Activated T-helper 1 cell treated with anti-CD3 and anti-CD28 coated beads, Interleukin-12 subunit alpha, Interleukin-12 subunit beta, Interleukin-2, Interleukin-4 antibody, amounts not matched to agents 30 ng/mL and 10 ng/mL and 1 ng/mL, durations not matched to agents 14 hours and 24 hours and 36 hours (primary cell): ENCODE measurements around the gene RUNX2. TPM values are rescaled to one million over a fixed set of nuclear protein-coding genes. Genes with fewer than 3 reads are reported as not detected.

Source experiments
- DNase-seq: peaks from one replicate; pipeline ENCODE4 v3.0.0; 2021; ENCODE audit warnings: low spot score
- H3K27ac Mint-ChIP-seq: one replicate; pipeline ENCODE4 v1.8.0; 2021; ENCODE audit warnings: mild to moderate bottlenecking, mixed read lengths
- H3K27me3 Mint-ChIP-seq: one replicate; pipeline ENCODE4 v1.8.0; 2022; ENCODE audit warnings: mild to moderate bottlenecking, moderate library complexity, mixed read lengths; ENCODE audit not compliant: insufficient read depth
- H3K36me3 Mint-ChIP-seq: one replicate; pipeline ENCODE4 v1.8.0; 2021; ENCODE audit warnings: low read depth, mixed read lengths
- H3K4me1 Mint-ChIP-seq: one replicate; pipeline ENCODE4 v1.8.0; 2021; ENCODE audit warnings: low read depth, mixed read lengths
- H3K4me3 Mint-ChIP-seq: one replicate; pipeline ENCODE4 v1.8.0; 2021; ENCODE audit warnings: mild to moderate bottlenecking, moderate library complexity, mixed read lengths
- H3K9me3 Mint-ChIP-seq: one replicate; pipeline ENCODE4 v1.8.0; 2021; ENCODE audit warnings: mixed read lengths
- intact Hi-C: fragments of 100-400 bp; cut with micrococcal nuclease; formaldehyde crosslinking; loops from one replicate; pipeline ENCODE4 v1.15.1; 2024
- total RNA-seq: library from RNA; stranded (reverse); gene quantifications from 2 replicates; pipeline ENCODE4 v1.2.3, GENCODE V29; 2022

The RUNX2 gene
- total RNA-seq, 1 donor from 2014 or later, result 12.7 TPM

DNA sequence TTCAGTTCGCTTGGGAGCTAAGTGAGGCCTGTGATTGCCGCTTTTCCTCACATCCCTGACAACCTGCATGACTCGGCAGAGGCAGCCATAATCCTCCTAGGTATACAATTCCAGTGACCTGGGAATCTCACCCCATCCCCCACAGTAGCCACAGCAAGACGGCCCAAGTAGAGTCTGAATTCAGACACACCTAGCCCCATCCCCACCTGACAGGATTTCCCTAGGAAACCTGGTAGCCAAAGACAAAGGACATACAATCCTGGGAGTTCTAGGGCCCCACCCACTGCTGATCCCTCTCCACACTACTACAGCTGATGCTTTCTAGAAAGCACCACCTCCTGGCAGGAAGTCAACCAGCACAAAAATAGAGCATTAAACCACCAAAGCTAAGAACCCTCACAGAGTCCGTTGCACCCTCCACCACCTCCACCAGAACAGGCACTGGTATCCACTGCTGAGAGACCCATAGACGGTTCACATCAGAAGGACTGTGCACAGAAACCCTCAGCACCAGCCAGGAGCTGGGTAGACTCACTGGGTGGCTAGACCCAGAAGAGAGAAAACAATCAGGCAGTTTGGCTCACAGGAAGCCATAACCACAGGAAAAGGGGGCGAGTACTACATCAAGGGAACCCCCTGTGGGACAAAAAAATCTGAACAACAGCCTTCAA, 17.9 kb upstream of the RUNX2 start:
- intact Hi-C loops, result loop anchor here (5.0 kb wide), 3 partner anchors 148 to 612 kb away; no protein-coding TSS in a partner anchor
- Mint-ChIP-seq H3K27ac (peak overlapping the region; percentile 60), H3K4me3 (peak overlapping the region; percentile 45), H3K36me3 (peaks cover 41% of the 10 kb centered on the region), H3K4me1 (peaks cover 42% of the 10 kb centered on the region), H3K9me3 (peaks cover 48% of the 10 kb centered on the region), H3K27me3 (no peaks in the 10 kb centered on the region)
- peak; percentile 19 for DNase-seq

DNA sequence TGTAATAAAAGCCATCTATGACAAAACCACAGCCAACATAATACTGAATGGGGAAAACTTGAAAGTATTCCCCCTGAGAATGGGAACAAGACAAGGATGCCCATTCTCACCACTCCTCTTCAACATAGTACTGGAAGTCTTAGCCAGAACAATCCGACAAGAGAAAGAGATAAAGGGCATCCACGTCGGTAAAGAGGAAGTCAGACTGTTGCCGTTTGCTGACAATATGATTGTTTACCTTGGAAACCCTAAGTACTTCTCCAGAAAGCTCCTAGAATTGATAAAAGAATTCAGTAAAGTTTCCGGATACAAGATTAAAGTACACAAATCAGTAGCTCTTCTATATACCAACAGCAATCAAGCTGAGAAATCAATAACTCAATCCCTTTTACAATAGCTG, 14.0 kb upstream of the RUNX2 start:
- no peak for DNase-seq
- Mint-ChIP-seq H3K27ac (no peak overlapping the region), H3K9me3 (peaks cover 33% of the 10 kb centered on the region), H3K36me3 (peaks cover 30% of the 10 kb centered on the region), H3K27me3 (no peaks in the 10 kb centered on the region), H3K4me3 (no peak overlapping the region), H3K4me1 (peaks cover 41% of the 10 kb centered on the region)
- intact Hi-C loops, result loop anchor here (5.0 kb wide), 3 partner anchors 152 to 608 kb away; no protein-coding TSS in a partner anchor

DNA sequence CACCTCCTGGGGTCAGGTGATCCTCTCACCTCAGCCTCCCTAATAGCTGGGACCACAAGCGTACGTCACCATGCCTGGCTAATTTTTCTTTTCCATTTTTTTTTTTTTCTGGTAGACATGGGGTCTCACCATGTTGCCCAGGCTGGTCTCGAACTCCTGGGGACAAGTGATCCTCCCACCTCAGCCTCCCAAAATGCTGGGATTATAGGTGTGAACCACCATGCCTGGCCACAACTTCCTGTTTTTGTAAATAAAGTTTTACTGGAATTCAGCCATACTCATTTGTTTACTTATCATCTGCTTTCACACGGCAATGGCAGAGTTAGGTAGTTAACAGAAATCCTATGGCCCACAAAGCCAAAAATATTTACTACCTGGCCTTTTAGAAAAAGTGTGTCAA, 7.8 kb upstream of the RUNX2 start:
- Mint-ChIP-seq H3K27me3 (no peaks in the 10 kb centered on the region), H3K36me3 (peaks cover 13% of the 10 kb centered on the region), H3K9me3 (peaks cover 3% of the 10 kb centered on the region), H3K4me1 (peaks cover 21% of the 10 kb centered on the region), H3K4me3 (no peak overlapping the region), H3K27ac (no peak overlapping the region)
- intact Hi-C loops, result no loop called here
- DNase-seq, result no peak

DNA sequence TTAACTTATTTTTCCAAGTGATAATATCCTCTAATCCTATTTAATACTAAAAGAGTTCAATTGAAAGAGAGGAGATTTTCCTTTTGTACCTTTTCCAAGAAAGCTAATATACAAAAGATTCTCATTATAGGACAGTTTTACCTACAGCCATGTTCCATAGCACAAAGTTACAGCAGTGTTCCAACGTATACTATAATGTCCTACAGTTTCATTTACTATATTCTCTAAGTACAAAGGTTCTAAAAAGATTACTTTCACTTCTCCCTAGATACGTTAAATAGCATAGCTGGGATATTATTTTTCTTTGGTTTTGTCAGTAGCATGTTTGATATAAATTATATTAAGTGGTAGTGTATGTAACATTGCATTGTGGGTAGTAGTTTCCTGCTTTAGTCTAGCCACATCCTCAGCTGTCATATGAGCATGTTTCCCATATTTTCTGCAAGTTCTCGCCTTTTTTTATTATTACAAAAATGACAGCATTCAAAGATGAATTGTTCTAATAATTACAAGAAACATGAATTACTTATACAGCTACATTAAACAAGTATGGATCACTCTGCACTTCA, 4.4 kb upstream of the RUNX2 start:
- intact Hi-C loops, result no loop called here
- H3K4me3 Mint-ChIP-seq, result no peak overlapping the region

DNA sequence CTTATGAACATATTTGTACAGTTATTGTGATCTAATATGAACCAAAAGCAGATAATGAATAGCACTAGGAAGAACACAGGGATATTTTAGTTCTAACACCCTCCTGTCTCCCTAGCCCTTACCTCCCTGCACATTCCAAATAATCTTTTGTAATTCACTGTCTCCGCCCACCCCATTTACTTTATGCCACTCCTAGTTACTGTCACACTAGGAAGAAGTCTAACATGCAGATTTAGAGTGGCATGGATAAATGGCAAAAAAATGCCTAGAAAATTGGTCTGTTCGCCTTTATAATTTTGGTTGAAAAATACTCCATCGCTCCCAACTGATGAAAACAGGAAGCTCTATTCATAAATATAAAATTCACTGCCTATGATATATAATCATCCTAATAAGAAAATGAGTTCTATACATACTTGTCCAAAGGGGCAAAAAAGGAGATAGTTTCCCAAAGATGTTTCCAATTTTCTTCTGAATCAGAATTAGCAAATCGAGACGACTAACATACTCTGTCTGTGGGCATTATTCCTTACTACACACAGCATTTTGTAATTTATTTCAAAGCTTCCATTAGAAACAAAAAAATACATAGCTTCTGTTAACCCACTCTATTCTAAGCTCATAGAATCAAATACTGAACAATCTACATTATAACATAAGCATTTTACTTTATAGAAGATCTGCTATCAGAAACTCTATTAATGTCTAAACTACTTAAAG, 1.3 kb upstream of the RUNX2 start:
- no peaks in the 10 kb centered on the region for H3K27me3 Mint-ChIP-seq
- H3K27ac Mint-ChIP-seq, result no peak overlapping the region

More for the DNA sequence above, 4.4 kb upstream of the RUNX2 start:
- Mint-ChIP-seq H3K4me1 (peaks cover 42% of the 10 kb centered on the region), H3K27me3 (no peaks in the 10 kb centered on the region), H3K27ac (no peak overlapping the region), H3K36me3 (peaks cover 4% of the 10 kb centered on the region), H3K9me3 (no peaks in the 10 kb centered on the region)
- no peak for DNase-seq

DNA sequence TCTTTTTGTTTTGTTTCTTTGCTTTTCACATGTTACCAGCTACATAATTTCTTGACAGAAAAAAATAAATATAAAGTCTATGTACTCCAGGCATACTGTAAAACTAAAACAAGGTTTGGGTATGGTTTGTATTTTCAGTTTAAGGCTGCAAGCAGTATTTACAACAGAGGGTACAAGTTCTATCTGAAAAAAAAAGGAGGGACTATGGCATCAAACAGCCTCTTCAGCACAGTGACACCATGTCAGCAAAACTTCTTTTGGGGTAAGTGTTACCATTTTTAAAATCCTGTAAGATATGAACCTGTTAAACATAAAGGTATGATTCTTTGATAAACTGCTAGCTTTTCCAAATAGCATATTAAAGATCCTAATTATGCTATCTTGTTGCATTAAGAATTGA, 393 bp downstream of the RUNX2 start:
- intact Hi-C loops, result no loop called here
- Mint-ChIP-seq H3K4me1 (peaks cover 37% of the 10 kb centered on the region), H3K9me3 (no peaks in the 10 kb centered on the region), H3K27ac (no peak overlapping the region), H3K27me3 (no peaks in the 10 kb centered on the region), H3K4me3 (peak overlapping the region; percentile 31), H3K36me3 (no peaks in the 10 kb centered on the region)
- no peak for DNase-seq

More for the DNA sequence above, 1.3 kb upstream of the RUNX2 start:
- Mint-ChIP-seq H3K9me3 (no peaks in the 10 kb centered on the region), H3K36me3 (peaks cover 4% of the 10 kb centered on the region), H3K4me3 (no peak overlapping the region), H3K4me1 (peaks cover 47% of the 10 kb centered on the region)
- intact Hi-C loops, result no loop called here
- no peak for DNase-seq

DNA sequence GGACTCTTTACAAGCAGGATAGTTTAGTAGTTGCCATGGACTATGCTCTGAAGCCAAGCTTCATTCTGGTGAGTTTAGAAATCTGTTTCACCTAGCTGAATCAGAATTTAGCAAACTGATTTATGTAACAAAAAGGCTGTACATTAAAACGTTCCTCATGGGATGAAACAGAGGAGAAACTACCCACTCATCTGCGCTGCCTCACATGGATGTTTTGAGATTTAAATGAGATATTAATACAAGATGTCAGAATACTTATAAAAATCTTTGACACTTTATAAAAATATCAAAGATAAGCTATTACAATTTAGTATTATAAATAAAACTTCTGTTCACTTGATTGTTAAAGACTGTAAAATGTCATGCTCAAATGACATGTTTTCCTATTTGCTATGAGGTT, 16.8 kb downstream of the RUNX2 start:
- Mint-ChIP-seq H3K4me1 (no peaks in the 10 kb centered on the region), H3K4me3 (no peak overlapping the region), H3K27me3 (no peaks in the 10 kb centered on the region), H3K36me3 (peaks cover 2% of the 10 kb centered on the region), H3K27ac (no peak overlapping the region), H3K9me3 (no peaks in the 10 kb centered on the region)
- DNase-seq, result no peak
- intact Hi-C loops, result no loop called here

DNA sequence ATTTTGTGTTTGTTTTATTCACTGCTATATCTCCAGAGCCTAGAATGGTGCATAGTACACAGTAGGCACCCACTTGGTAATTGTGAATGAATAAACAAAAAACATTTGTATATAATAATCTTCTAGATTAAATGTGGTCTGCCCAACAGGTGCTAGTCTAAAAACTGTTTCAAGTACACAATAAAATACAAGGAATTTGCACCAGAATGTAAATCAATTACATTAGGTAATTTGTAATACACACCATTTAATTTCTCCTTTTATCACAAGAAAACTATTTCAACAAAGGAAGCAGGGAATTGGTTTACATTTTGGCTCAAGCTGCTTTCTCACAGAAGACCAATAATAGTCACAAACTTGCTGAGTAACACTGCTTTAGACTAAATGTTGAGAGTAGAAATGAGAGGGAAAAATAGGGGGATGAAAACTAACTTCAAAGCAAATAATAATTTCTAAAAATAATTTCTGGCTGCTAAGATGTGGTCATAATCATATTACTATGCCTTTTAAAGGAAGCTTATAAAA, 22.1 kb downstream of the RUNX2 start:
- H3K27me3 Mint-ChIP-seq, result no peaks in the 10 kb centered on the region
- H3K4me3 Mint-ChIP-seq, result no peak overlapping the region
- no peaks in the 10 kb centered on the region for H3K9me3 Mint-ChIP-seq
- intact Hi-C loops, result no loop called here
- no peak for DNase-seq
- H3K27ac Mint-ChIP-seq, result no peak overlapping the region
- H3K4me1 Mint-ChIP-seq, result peaks cover 13% of the 10 kb centered on the region
- H3K36me3 Mint-ChIP-seq, result peaks cover 2% of the 10 kb centered on the region

DNA sequence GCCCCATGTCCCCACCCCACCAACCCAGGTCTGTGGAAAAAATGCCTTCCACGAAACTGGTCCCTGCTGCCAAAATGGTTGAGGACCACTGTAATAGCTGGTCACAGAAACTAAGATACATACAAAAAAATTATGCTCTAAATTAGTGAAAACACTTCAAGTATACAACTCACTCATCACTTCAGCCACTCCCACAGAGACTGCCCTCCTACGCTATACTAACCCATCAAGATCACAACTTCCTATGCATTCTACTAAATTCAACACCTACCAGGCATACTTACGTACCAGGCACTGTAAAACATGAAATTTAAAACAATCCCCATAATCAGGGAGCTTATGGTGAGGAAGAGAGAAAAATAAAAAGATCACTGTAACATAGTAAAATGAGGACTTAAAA, 22.9 kb downstream of the RUNX2 start:
- Mint-ChIP-seq H3K4me3 (no peak overlapping the region), H3K4me1 (peaks cover 13% of the 10 kb centered on the region), H3K36me3 (peaks cover 2% of the 10 kb centered on the region), H3K27ac (no peak overlapping the region), H3K9me3 (no peaks in the 10 kb centered on the region), H3K27me3 (no peaks in the 10 kb centered on the region)
- intact Hi-C loops, result no loop called here
- no peak for DNase-seq

DNA sequence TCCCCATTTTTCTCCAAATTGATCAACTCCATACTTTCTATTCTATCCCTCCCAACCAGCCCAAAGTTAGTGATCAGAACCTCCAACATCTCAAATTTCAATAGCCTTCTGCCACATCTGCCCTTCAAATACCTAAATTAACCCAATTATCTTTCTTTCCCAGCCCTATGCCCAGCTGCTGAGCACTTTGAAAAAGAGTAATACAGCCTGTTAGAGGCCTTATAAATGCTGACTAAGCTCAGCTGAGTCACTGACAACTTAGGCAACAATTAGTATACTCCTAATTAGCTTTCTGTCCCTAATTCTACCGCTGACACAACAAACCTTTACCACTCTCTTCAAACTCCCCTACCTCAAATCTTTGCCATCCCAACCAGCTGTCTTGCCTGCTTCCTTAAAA, 23.5 kb downstream of the RUNX2 start:
- H3K36me3 Mint-ChIP-seq, result peaks cover 2% of the 10 kb centered on the region
- no peaks in the 10 kb centered on the region for H3K9me3 Mint-ChIP-seq
- H3K27me3 Mint-ChIP-seq, result no peaks in the 10 kb centered on the region
- H3K27ac Mint-ChIP-seq, result no peak overlapping the region
- H3K4me1 Mint-ChIP-seq, result peaks cover 13% of the 10 kb centered on the region
- intact Hi-C loops, result no loop called here
- H3K4me3 Mint-ChIP-seq, result no peak overlapping the region
- DNase-seq, result no peak

DNA sequence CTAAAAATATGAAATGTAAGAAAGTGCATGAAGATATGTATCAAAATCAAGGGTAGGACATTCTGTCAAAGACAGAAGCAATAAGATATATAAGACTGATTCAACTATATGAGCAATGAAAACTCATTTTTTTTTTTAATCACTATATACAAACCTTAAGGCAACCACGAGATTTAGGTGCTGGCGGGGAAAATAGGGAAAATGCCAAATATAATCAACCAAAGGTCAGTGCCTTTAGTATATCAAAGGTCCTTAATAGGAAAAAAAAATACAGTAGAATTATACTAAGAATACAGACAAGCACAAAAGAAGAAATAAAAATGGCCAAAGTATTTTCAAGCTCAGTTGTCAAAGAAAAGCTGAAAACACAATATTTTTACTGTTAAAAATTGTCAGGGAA, 25.5 kb downstream of the RUNX2 start:
- Mint-ChIP-seq H3K4me1 (peaks cover 13% of the 10 kb centered on the region), H3K36me3 (peaks cover 2% of the 10 kb centered on the region), H3K27ac (no peak overlapping the region), H3K9me3 (no peaks in the 10 kb centered on the region), H3K27me3 (no peaks in the 10 kb centered on the region), H3K4me3 (no peak overlapping the region)
- no peak for DNase-seq
- intact Hi-C loops, result no loop called here

DNA sequence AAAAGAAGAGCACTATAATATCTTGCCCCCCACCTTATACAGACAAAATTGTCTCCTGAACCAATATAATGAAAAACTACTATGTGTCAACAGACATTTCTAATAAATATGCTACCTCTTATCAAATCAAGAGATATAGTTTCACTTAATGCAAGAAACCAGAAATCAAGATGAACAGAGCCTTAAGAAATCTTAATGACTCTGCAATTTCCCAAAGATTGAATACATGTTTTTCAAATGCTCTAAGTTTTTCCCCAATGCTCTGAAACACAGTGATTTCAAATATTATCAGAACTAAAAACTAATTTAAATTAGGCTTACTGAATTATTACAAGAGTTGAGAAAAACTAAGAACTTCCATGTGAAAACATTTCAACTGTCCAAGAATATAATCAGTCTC, 36.3 kb downstream of the RUNX2 start:
- H3K27me3 Mint-ChIP-seq, result no peaks in the 10 kb centered on the region
- H3K27ac Mint-ChIP-seq, result no peak overlapping the region
- no peak overlapping the region for H3K4me3 Mint-ChIP-seq
- DNase-seq, result no peak
- H3K36me3 Mint-ChIP-seq, result peaks cover 10% of the 10 kb centered on the region
- no peaks in the 10 kb centered on the region for H3K4me1 Mint-ChIP-seq
- intact Hi-C loops, result no loop called here
- H3K9me3 Mint-ChIP-seq, result no peaks in the 10 kb centered on the region

DNA sequence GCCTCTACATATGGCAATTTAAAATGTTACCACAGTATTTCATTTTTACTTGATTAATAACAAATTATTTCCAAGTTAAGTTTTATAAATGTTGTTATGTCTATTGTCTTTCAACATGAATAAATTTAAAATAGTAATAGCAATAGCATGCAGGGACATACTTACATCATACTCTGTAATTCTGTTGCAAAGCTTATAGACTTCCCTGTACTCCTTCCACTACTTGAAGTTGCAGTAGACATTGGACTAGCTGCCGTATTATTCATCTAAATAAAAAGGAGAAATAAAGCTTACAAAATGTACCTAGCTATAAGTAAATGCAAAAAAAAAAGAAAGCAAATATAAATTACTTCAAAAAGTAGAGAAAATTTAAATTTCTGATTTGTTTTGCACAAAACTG, 36.9 kb downstream of the RUNX2 start:
- no peak overlapping the region for H3K27ac Mint-ChIP-seq
- H3K27me3 Mint-ChIP-seq, result no peaks in the 10 kb centered on the region
- H3K4me1 Mint-ChIP-seq, result no peaks in the 10 kb centered on the region
- intact Hi-C loops, result no loop called here
- H3K36me3 Mint-ChIP-seq, result peaks cover 16% of the 10 kb centered on the region
- no peak for DNase-seq
- no peaks in the 10 kb centered on the region for H3K9me3 Mint-ChIP-seq
- no peak overlapping the region for H3K4me3 Mint-ChIP-seq
